ENCODE results near the gene LRIG1. TPM values are rescaled to one million over a fixed set of nuclear protein-coding genes. Genes with fewer than 3 reads are reported as not detected.

The LRIG1 gene
- total and polyA plus RNA-seq, 2 experiments from 2014 or later = 8.2 to 13.3 TPM

DNA sequence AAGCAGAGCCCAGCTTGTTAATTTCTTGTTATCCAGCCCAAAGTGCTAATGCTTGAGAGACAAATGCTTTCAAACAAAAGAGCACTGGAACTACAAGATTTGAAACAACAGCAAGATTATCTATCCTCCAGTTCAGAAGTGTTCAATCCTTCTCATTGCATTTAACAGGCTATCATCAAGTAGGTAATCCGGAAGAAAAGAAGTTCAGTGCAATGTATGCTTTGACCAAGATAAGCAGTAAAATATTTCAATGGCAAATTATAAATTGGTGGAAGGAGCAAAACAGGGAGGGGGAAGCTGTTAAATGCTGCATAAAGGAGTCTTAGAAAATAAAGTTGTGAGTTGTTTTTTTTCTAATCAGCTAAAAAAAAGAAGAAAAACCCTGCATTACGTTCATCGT is 8.8 kb downstream of the LRIG1 start:
- no peak overlapping the region for H3K27ac ChIP-seq
- H3K4me3 ChIP-seq = no peak overlapping the region
- DNase-seq (ENCODE audit: low spot score) = no peak
- no peaks in the 10 kb centered on the region for H3K36me3 ChIP-seq (replicated peaks; ENCODE audit: insufficient read depth, low read depth)
- peaks cover 3% of the 10 kb centered on the region for H4K20me1 ChIP-seq (ENCODE audit: insufficient read depth, poor library complexity, severe bottlenecking)
- no peak overlapping the region for H2AFZ ChIP-seq
- TF ChIP-seq, protein P1, sequence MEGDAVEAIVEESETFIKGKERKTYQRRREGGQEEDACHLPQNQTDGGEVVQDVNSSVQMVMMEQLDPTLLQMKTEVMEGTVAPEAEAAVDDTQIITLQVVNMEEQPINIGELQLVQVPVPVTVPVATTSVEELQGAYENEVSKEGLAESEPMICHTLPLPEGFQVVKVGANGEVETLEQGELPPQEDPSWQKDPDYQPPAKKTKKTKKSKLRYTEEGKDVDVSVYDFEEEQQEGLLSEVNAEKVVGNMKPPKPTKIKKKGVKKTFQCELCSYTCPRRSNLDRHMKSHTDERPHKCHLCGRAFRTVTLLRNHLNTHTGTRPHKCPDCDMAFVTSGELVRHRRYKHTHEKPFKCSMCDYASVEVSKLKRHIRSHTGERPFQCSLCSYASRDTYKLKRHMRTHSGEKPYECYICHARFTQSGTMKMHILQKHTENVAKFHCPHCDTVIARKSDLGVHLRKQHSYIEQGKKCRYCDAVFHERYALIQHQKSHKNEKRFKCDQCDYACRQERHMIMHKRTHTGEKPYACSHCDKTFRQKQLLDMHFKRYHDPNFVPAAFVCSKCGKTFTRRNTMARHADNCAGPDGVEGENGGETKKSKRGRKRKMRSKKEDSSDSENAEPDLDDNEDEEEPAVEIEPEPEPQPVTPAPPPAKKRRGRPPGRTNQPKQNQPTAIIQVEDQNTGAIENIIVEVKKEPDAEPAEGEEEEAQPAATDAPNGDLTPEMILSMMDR (IDR thresholded peaks at IDR 0.05; ENCODE audit: poor library complexity) = no peak
- no peak for TF ChIP-seq EZH2phosphoT487 (IDR thresholded peaks at IDR 0.05; ENCODE audit: low read depth, severe bottlenecking, unreplicated experiment)
- TF ChIP-seq EZH2 (IDR thresholded peaks at IDR 0.05; ENCODE audit: borderline replicate concordance) = no peak
- no peaks in the 10 kb centered on the region for H3K9me2 ChIP-seq (replicated peaks; ENCODE audit: insufficient read depth)
- peaks cover 83% of the 10 kb centered on the region for H3K79me2 ChIP-seq
- no peaks in the 10 kb centered on the region for H3K27me3 ChIP-seq
- H3K4me2 ChIP-seq = no peak overlapping the region
- peaks cover 30% of the 10 kb centered on the region for H3K4me1 ChIP-seq (ENCODE audit: insufficient read depth)
- WGBS (ENCODE audit: low lambda C conversion rate, missing lambda C conversion rate) = 72% methylated on average over 3 of the region's 3 CpGs
- H3K9me3 ChIP-seq (ENCODE audit: low read depth) = no peaks in the 10 kb centered on the region

DNA sequence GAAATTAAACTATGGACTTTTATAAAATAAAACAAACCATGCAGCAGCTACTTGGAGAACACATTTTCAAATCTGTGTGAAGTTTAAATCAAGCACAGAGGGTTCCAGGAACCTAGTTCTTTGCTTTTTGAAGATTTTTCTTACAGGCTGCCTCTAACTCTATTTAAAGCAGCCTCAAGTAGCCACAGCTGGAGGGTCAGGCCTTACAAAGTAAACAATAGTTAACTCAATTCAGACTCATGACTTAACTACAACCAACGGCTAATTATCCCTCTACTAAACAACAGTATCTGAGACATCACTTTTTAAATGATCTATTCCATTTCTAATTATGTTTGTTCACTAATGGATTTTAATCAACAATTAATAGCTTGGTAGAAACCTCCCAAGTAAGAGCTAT is 9.8 kb downstream of the LRIG1 start:
- peaks cover 29% of the 10 kb centered on the region for H3K4me1 ChIP-seq (ENCODE audit: insufficient read depth)
- 11% methylated on average over 1 of the region's 1 CpG for WGBS (ENCODE audit: low lambda C conversion rate, missing lambda C conversion rate)

DNA sequence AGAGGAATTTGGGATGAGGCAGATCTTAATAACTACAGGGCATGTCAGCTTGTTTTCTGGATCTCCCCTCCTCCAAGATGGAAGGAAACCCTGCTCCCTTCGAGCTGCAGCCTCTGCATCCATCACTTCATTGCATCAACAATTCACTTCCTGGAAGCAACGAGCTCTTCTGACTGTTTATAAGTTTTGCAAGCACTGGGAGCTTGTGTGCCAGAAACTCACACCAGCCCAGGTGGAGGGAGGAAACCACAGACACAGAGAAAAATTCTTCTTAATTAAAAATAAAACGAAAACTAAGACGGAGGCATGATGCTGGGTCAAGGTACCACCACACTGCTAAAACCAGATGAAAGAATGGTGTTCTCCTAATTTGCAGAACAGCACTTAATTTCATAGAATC is 10.6 kb downstream of the LRIG1 start:
- Histone ChIP-seq H4K20me1 (ENCODE audit: insufficient read depth, poor library complexity, severe bottlenecking) (no peaks in the 10 kb centered on the region), H3K4me3 (no peak overlapping the region), H2AFZ (no peak overlapping the region), H3K9me2 (replicated peaks; ENCODE audit: insufficient read depth) (no peaks in the 10 kb centered on the region), H3K36me3 (replicated peaks; ENCODE audit: insufficient read depth, low read depth) (no peaks in the 10 kb centered on the region), H3K4me2 (no peak overlapping the region), H3K27me3 (no peaks in the 10 kb centered on the region), H3K4me1 (ENCODE audit: insufficient read depth) (peaks cover 21% of the 10 kb centered on the region), H3K27ac (no peak overlapping the region), H3K9me3 (ENCODE audit: low read depth) (no peaks in the 10 kb centered on the region), H3K79me2 (peaks cover 78% of the 10 kb centered on the region)
- no peak for DNase-seq (ENCODE audit: low spot score)
- 59% methylated on average over 4 of the region's 4 CpGs for WGBS (ENCODE audit: low lambda C conversion rate, missing lambda C conversion rate)
- no peak for TF ChIP-seq EZH2phosphoT487 (IDR thresholded peaks at IDR 0.05; ENCODE audit: low read depth, severe bottlenecking, unreplicated experiment)
- no peak for TF ChIP-seq EZH2 (IDR thresholded peaks at IDR 0.05; ENCODE audit: borderline replicate concordance)
- TF ChIP-seq, protein P1 (IDR thresholded peaks at IDR 0.05; ENCODE audit: poor library complexity) = no peak

More for the DNA sequence above, 9.8 kb downstream of the LRIG1 start:
- Histone ChIP-seq H2AFZ (no peak overlapping the region), H3K9me3 (ENCODE audit: low read depth) (no peaks in the 10 kb centered on the region), H3K4me3 (no peak overlapping the region), H3K79me2 (peaks cover 80% of the 10 kb centered on the region), H3K9me2 (replicated peaks; ENCODE audit: insufficient read depth) (no peaks in the 10 kb centered on the region), H3K27ac (no peak overlapping the region), H3K4me2 (no peak overlapping the region), H4K20me1 (ENCODE audit: insufficient read depth, poor library complexity, severe bottlenecking) (no peaks in the 10 kb centered on the region), H3K27me3 (no peaks in the 10 kb centered on the region), H3K36me3 (replicated peaks; ENCODE audit: insufficient read depth, low read depth) (no peaks in the 10 kb centered on the region)
- TF ChIP-seq EZH2 (IDR thresholded peaks at IDR 0.05; ENCODE audit: borderline replicate concordance) = no peak
- TF ChIP-seq, protein P1 (IDR thresholded peaks at IDR 0.05; ENCODE audit: poor library complexity) = no peak
- no peak for TF ChIP-seq EZH2phosphoT487 (IDR thresholded peaks at IDR 0.05; ENCODE audit: low read depth, severe bottlenecking, unreplicated experiment)
- DNase-seq (ENCODE audit: low spot score) = no peak

DNA sequence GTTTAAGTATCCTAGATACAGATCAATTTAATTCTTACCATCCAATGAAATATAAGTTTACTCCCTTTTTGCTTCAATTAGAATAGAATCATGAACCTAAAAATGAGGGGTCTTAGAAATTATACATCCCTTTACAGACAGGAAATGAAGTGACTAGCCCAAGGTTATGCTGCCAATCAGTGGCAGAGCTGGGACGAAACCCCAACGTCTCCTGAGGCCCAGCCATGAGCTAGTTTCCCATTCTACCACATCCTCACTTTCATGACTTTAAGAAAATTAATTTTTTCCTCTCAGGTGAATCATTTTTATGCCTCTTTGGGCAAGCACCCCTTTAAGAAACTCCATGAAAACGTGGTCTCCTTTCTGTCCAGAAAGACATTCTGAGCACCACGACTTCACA is 11.2 kb downstream of the LRIG1 start:
- TF ChIP-seq, protein P1 (IDR thresholded peaks at IDR 0.05; ENCODE audit: poor library complexity) = no peak
- TF ChIP-seq EZH2phosphoT487 (IDR thresholded peaks at IDR 0.05; ENCODE audit: low read depth, severe bottlenecking, unreplicated experiment) = no peak
- no peak for TF ChIP-seq EZH2 (IDR thresholded peaks at IDR 0.05; ENCODE audit: borderline replicate concordance)
- Histone ChIP-seq H3K9me3 (ENCODE audit: low read depth) (no peaks in the 10 kb centered on the region), H2AFZ (no peak overlapping the region), H3K27me3 (no peaks in the 10 kb centered on the region), H3K4me3 (no peak overlapping the region), H3K4me2 (no peak overlapping the region), H3K27ac (no peak overlapping the region), H3K79me2 (peaks cover 76% of the 10 kb centered on the region), H3K36me3 (replicated peaks; ENCODE audit: insufficient read depth, low read depth) (no peaks in the 10 kb centered on the region), H3K9me2 (replicated peaks; ENCODE audit: insufficient read depth) (no peaks in the 10 kb centered on the region), H3K4me1 (ENCODE audit: insufficient read depth) (peaks cover 25% of the 10 kb centered on the region), H4K20me1 (ENCODE audit: insufficient read depth, poor library complexity, severe bottlenecking) (no peaks in the 10 kb centered on the region)
- DNase-seq (ENCODE audit: low spot score) = no peak
- WGBS (ENCODE audit: low lambda C conversion rate, missing lambda C conversion rate) = 93% methylated on average over 4 of the region's 4 CpGs
